Heart left ventricle (tissue), 13 donors: ENCODE measurements around the gene RINT1.

Experiments used
- CTCF ChIP-seq, 12 donors: fragments of 200-600 bp; sonication (generic) in 4 of 12; IDR thresholded peaks; one replicate each; pipeline versions ENCODE4 v1.5.0 to v1.8.0; 2018 to 2022; ENCODE audit warnings: antibody characterized with exemption in 12 of 12, mild to moderate bottlenecking in 5 of 12
- POLR2A ChIP-seq, 2 donors: fragments of 450-650 bp; IDR thresholded peaks; one replicate each; pipeline ENCODE4 v1.6.1; 2017; ENCODE audit warnings: antibody characterized with exemption in 2 of 2, mild to moderate bottlenecking in 2 of 2, moderate library complexity in 2 of 2
- donor health status: ischemic (EF 13 %, LVEDD 7.1; RV severe dilation, severe dysfunction).
- donor health status: DM: no; HTN: yes; CAD: no.
- donor health status: DM: no; HTN: no; CAD: no.
- donor health status: ischemic (EF 25% LVEDD 6.9; RV normal size, moderate dysfunction).
- donor health status: ischemic (EF 25% LVEDD 5.7; RV mildly dilated, moderate dysfunction).
- donor health status: ischemic (EF 35%, LVEDD 5.7; RV mildly dilated, moderate dysfunction).
- donor health status: nonischemic (EF 11% LVEDD 7.7; RV severe dilation, severe dysfunction).
- donor health status: DM: yes; HTN: yes; CAD: no.
- donor health status: PGD.
- donor health status: ischemic (EF 29% LVEDD 5.4; RV normal size, mild dysfunction).
- donor health status: nonischemic (EF 23%, LVEDD 6.1; RV moderate dilation, normal function).

- no peak for TF ChIP-seq CTCF (IDR thresholded peaks at IDR 0.05)
- no peak for TF ChIP-seq POLR2A (IDR thresholded peaks at IDR 0.05)
Measured at GRCh38 chr7:105571891-105572290, 39.9 kb downstream of the RINT1 start.
